Tracheal epithelial cell (primary cell): ENCODE results near the gene SRCIN1. TPM values are rescaled to one million over a fixed set of nuclear protein-coding genes. Genes with fewer than 3 reads are reported as not detected.

Source experiments
- total RNA-seq: library from RNA; depleted of rRNA; stranded (reverse); fragments of >200 nt; gene quantifications from 2 replicates; pipeline ENCODE4 v1.2.1, GENCODE V29; 2014

Gene SRCIN1
- 0.24 and 1.7 TPM in 2 replicates for total RNA-seq

GRCh38 chr17:38605841-38606645 lies at the start of gene SRCIN1:
Gene SRCIN1, minus strand, starts transcription at chr17:38605952. Its CDS starts 247 bp downstream, at chr17:38605705.

Other genes with a start within 250 kb of the SRCIN1 start
- 21.9 and 40.7 TPM in 2 replicates for gene ARHGAP23, start 177.5 kb downstream of the SRCIN1 start, total RNA-seq
- 3.8 and 6.0 TPM in 2 replicates for gene EPOP, start 69.0 kb upstream of the SRCIN1 start, total RNA-seq
- 13.6 and 15.9 TPM in 2 replicates for gene MLLT6, start 99.3 kb upstream of the SRCIN1 start, total RNA-seq
- gene CISD3, start 124.4 kb upstream of the SRCIN1 start, total RNA-seq, result 2.8 and 4.8 TPM in 2 replicates
- 1.4 and 4.0 TPM in 2 replicates for gene PCGF2, start 142.4 kb upstream of the SRCIN1 start, total RNA-seq
- gene PSMB3, start 146.8 kb upstream of the SRCIN1 start, total RNA-seq, result 181 and 296 TPM in 2 replicates
- 32.0 and 38.8 TPM in 2 replicates for gene PIP4K2B, start 193.6 kb upstream of the SRCIN1 start, total RNA-seq
- gene CWC25, start 219.4 kb upstream of the SRCIN1 start, total RNA-seq, result 7.5 TPM in 2 replicates
- 1,911 and 1,953 TPM in 2 replicates for gene RPL23, start 247.8 kb upstream of the SRCIN1 start, total RNA-seq